DMS 273 treated with DMSO at 0.1 percent for 48 hours (cell line): ENCODE measurements around the gene WDR54.
A peak's percentile ranks its signal among the peaks of the same experiment; 100 is the strongest.
"Not testable (repeated sequence)": the region's sequence is repeated elsewhere in the genome, so short reads cannot be mapped to it uniquely, and the experiment has no call there.

ENCODE experiments used
- DNase-seq: peaks from one replicate; lab custom pipeline; 2025; lab: John Stamatoyannopoulos, UW

The WDR54 gene

GRCh38 chr2:74429487-74430451 lies 8.2 kb downstream of the WDR54 start:
- no peak for DNase-seq

DNA sequence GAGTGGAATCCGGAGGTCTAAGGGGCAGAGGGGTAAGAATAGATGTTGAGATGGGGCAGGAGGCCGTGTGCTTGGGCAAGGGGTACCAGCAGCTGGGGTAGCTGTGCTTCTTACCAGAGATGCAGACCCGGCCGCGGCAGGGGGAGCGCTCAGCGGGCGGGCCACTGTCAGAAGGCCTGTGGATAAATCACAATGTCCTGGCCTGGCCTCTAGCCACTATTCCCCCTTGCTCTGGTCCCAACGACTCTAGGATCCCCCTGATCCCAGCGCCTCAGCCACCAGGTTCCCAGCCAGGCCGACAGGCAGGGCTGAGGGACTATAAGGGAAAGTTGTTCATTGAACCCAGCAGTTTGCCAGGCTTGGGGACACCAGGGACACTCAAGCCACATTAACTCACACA lies 9.0 kb downstream of the WDR54 start:
- DNase-seq, result no peak

- no peak for DNase-seq
Measured at GRCh38 chr2:74436111-74436805, 14.7 kb downstream of the WDR54 start.

DNA sequence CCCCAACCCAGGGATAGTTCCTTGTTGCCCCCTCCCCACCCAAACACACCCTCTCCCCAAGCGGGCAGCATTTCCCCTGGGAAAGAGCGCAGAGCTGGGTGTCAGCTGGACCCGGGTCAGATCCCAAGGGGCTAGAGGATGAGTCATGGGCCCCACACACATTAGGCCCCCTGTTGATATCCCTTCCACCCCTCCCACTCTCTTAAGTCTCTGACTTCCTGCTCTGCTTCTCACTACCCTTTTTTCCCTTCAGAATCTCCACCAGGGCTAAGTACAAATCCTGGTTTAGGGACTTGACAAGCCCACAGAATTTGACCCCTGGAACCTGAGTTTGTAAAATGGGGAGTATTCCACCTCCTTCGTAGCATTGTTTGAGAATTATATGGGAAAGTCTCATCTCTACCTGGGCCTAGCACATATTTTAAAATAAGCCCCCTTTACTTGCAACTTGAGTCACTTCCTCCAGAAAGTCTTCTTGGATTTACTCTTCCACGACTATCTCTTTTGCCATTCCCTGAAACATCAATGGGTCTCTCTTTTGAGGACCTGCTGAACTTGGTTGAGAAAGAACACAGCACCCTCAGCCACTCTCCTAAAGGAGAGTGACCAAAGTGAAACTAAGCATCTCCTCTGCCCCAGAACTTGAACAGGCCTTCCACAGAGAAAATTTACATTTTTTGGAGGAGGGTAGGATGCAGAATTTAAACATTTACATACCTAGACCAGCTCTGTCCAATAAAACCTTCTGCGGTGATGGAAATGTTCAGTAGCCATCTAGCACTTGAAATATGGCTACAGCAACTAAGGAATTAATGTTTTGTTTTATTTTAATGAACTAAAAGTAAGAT lies 15.5 kb downstream of the WDR54 start:
- no peak for DNase-seq

GRCh38 chr2:74438248-74438647 lies 16.7 kb downstream of the WDR54 start:
- DNase-seq, result no peak

DNA sequence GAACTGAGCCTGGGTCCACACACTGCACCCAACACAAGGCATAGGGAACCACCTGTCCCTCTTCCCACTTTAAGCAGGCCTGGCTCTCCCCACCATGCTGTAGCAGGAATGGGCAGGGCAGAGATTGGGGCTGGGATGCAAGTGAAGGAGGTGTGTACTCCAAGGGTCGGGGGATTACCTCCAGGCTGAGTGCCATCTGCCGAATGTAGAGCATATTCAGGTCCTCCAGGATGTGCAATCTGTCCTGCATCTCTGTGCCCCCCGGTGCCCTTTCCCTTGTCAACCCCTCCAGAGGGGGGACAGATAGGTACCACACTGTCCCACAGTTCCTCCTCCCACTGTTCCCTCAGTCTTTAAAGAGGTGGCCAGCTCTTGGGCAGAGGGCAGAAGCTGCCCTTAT lies 17.8 kb downstream of the WDR54 start:
- DNase-seq, result no peak

- DNase-seq, result no peak
Measured at GRCh38 chr2:74439803-74440377, 18.4 kb downstream of the WDR54 start.

DNA sequence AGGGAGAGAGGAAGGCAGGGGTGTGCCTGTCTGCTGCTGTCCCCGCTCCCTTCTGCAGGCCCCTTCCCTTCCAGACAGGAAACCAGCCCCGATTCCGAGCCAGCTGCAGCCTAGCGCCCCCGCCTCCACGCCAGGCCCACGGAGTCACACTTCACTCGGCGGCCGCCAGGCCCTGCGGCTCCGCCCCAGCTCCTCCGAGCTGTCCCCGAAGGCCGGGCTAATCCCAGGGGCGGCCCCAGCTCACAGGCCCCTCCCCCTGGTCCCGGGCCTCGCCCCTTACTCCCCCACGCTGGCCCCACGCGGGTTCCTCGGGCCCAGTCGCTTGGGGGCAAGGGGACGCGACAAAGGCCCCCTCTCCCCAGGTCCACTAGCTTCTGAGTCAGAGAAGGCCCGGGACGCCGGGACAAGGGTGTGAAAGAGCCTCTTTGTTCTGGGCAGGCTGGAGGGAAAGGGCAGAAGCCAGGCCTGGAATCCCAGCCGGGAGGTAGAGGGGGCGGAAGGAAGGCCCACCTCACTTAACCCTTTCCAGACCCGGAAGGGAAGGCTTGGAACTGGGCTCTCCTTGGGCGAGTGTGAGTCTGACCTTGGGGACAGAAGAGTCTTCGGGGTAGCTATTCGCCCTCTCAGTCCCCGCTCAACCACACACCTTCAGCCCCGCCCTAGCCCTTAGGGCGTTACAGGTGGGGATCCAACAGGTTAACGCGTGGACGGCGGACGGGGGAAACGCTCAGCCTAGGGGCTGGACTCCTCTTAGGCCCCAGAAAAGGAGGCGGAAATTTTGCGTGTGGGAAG lies 19.0 kb downstream of the WDR54 start:
- peak; percentile 42 for DNase-seq

DNA sequence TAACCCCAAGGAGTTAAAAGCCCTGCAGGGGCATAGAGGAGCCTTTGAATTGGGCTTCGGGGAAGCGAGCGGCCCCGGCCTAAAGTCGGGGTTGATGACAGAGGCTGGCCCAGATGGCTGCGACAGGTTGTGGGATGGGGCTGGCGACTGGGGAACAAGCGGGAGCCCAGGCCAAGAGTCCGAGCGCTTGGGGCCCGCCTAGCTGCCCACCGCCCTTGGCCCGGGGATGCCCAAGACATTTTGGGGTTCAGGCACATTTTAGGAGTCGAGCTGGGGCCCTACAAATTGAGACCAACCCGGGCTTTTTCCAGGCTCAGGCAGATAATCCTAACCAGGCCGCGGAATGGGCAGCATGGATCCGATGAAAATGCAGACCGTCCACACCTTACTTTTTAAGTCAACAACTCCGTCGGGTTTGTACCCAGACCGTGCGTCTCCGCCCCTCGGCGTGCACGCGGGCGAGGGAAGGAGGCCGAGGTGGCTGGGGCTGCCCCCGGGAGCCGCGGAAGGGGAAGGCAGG lies 19.7 kb downstream of the WDR54 start:
- DNase-seq, result no peak

- DNase-seq, result no peak
Measured at GRCh38 chr2:74441690-74442482, 20.4 kb downstream of the WDR54 start, which contains the start of gene RTKN. RTKN (minus strand) TSS chr2:74441937; CDS start chr2:74441816, 121 bp downstream.

DNA sequence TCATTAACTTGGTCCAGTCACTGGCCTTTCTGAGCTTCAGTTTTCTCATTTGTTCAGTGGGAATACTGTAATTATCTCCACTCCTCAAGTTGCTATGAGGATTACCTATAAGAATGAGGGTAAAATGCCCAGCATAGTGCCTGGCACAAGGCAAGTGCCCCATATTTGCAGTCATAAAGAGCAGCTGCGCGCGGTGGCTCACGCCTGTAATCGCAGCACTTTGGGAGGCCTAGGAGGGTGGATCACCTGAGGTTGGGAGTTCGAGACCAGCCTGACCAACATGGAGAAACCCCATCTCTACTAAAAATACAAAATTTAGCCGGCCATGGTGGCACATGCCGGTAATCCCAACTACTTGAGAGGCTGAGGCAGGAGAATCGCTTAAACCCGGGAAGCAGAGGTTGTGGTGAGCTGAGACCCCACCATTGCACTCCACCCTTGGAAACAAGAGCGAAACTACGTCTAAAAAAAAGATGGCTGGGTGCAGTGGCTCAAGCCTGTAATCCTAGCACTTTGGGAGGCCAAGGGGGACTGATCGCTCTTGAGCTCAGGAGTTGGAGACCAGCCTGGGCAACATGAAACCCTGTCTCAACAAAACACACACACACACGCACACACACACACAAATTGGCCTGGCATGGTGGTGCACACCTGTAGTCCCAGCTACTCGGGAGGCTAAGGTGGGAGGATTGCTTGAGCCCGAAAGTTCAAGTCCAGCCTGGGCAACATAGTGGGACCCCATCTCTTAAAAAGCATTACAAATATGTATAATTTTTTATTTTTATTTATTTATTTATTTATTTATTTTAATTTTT lies 21.2 kb downstream of the WDR54 start:
- not testable (repeated sequence) for DNase-seq

DNA sequence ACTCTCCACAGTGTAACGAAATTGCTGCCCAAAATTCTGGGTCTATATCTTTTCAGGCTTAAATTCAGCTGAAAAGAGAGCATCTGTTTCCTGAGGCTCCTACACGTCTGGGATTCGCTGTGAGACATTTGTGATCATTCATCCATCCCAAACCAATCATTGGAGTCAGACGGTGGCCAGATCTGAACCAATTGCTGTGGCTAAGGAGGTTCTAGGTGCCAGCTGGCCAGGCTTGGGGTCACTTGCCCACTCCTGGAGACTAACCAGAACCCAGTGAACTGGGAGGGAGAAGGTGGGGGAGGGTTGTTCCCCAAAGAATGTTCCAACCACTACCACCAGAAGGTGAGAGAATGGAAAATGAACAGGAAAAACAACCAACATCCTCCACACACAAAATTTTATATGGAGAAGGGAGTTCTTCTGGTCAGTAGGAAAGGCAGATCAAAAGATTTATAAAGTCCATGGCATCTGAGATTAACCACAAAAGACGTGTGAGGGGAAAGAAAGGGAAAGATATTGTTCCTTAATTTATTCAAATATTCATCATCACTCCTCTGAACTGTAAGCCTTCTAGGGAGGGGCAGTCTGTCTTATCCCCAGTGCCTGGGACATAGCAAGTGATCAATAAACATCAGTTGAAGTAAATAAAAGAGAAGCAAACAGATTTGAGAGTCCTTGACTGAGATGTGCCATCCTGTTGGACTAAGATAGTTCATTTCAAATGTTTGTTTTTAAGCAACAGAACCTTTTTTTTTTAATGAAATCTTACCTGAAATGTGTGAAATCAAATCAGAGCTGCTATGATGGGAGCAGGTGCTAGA lies 23.2 kb downstream of the WDR54 start:
- no peak for DNase-seq

GRCh38 chr2:74447230-74447999 lies 25.9 kb downstream of the WDR54 start:
- DNase-seq, result no peak

DNA sequence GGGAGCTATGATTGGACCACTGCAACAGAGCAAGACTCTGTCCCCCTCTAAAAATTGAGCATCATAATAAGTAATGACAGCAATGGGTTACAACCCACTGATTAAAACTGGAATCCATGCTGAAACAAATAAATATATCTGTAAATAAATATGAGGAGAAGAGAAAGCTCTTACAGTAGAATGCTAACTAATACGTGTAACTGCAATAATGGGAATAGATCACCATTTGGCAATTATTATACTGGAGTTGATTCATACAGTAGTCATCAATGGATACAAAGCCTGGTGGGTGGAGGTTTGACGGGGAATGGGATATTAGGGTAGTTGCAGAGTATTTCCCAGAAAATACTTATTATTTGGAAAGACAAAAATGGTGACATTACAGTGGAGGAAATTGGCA lies 27.2 kb downstream of the WDR54 start:
- DNase-seq, result no peak

GRCh38 chr2:74450570-74451190 lies 29.1 kb downstream of the WDR54 start:
- DNase-seq, result no peak

DNA sequence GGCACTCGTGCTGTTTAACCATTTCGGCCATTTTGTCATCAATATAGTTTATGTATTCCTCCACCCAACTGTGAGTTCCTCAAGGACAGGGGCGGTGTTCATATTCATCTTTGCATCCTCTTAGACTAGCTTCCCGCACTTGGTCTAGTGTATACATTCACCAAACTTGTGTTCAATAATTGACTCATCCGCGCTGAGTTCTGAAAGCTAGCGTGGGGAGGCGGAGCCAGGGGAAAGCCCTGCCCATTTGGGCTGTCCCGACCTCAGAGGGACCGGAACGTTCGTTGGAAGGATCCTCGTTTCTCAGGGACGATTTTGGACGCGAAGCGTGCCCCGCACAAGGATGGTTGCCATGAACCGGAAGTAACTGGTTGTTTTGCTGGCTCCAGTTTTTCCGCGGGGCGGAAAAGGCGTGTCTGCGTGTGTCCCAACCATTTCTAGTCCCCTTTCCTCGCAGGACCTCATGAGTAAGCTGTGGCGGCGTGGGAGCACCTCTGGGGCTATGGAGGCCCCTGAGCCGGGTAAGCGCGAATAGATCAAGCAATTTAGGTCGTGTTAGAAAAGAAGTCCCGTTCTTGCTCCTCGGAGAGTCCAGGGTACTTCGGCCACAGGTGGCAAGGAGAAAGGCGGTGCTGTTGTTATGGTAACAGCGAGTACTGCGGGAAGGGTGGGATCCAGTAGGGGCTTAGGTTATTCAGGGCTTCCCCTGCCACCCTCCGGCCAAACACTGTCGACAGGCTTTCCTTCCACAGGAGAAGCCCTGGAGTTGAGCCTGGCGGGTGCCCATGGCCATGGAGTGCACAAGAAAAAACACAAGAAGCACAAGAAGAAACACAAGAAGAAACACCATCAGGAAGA lies 33.4 kb downstream of the WDR54 start, which contains the start of gene INO80B:
Gene INO80B (plus strand): TSS at position 434 of the 858 bp plus-strand sequence. CDS start 30 bp downstream, at position 464.
- DNase-seq, result peak; percentile 92
